Right ventricle myocardium superior (tissue), 1 donor: ENCODE results near the gene RADIL. TPM values are rescaled to one million over a fixed set of nuclear protein-coding genes. Genes with fewer than 3 reads are reported as not detected.

Source experiments
- ATAC-seq: fragments of 200-7000 bp; cut with Tn5 transposase; one replicate; pipeline ENCODE4 v1.9.1; 2020; ENCODE audit warnings: mild to moderate bottlenecking; ENCODE audit not compliant: poor library complexity
- DNase-seq: peaks from one replicate; pipeline ENCODE4 v3.0.0-alpha.2; 2020
- intact Hi-C: fragments of 100-400 bp; cut with DNase I; formaldehyde crosslinking; loops from one replicate; pipeline ENCODE4 v1.11.2; 2022
- total RNA-seq: library from RNA; stranded (reverse); fragmentation: NEBNext Ultra II Directional; extraction: Animal tissue kit (Norgen Biotek cat#: 25700); gene quantifications from one replicate; pipeline ENCODE4 v1.2.1, GENCODE V29; 2021
- donor health status: DM: no; HTN: yes; CAD: no; lungs with severe emphysema.

RADIL gene
- total RNA-seq, 1 donor from 2014 or later: 4.0 TPM

- ATAC-seq: no peak
- no peak for DNase-seq
- intact Hi-C loops: no loop called here
Measured at GRCh38 chr7:4774007-4774406, 109.5 kb downstream of the RADIL start.

- ATAC-seq: no peak
- intact Hi-C loops: no loop called here
- DNase-seq: no peak
Measured at GRCh38 chr7:4772306-4772705, 111.2 kb downstream of the RADIL start.

GRCh38 chr7:4771737-4772136 is 111.8 kb downstream of the RADIL start:
- DNase-seq: no peak
- ATAC-seq: no peak
- intact Hi-C loops: no loop called here

- DNase-seq (no peak), ATAC-seq (no peak)
- intact Hi-C loops: no loop called here
Measured at GRCh38 chr7:4770886-4771285, 112.6 kb downstream of the RADIL start.

- intact Hi-C loops: no loop called here
Measured at GRCh38 chr7:4769761-4770160, 113.8 kb downstream of the RADIL start.

GRCh38 chr7:4768597-4769569 is 114.6 kb downstream of the RADIL start:
- intact Hi-C loops: no loop called here
- DNase-seq (no peak), ATAC-seq (no peak)

More at GRCh38 chr7:4769761-4770160, 113.8 kb downstream of the RADIL start:
- no peak for ATAC-seq
- DNase-seq: no peak

- no peak for DNase-seq
Measured at GRCh38 chr7:4766666-4767519, 116.6 kb downstream of the RADIL start.

GRCh38 chr7:4765776-4766490 is 117.6 kb downstream of the RADIL start:
- ATAC-seq (no peak), DNase-seq (no peak)
- intact Hi-C loops: no loop called here

More at GRCh38 chr7:4766666-4767519, 116.6 kb downstream of the RADIL start:
- no peak for ATAC-seq
- intact Hi-C loops: no loop called here

- intact Hi-C loops: no loop called here
- no peak for ATAC-seq
- no peak for DNase-seq
Measured at GRCh38 chr7:4764402-4765007, 119.0 kb downstream of the RADIL start.

- ATAC-seq (no peak), DNase-seq (no peak)
- intact Hi-C loops: no loop called here
Measured at GRCh38 chr7:4763794-4764185, 119.7 kb downstream of the RADIL start.

GRCh38 chr7:4763091-4763793 is 120.3 kb downstream of the RADIL start:
- ATAC-seq (no peak), DNase-seq (no peak)
- intact Hi-C loops: no loop called here

GRCh38 chr7:4762121-4763055 is 121.1 kb downstream of the RADIL start:
- intact Hi-C loops: no loop called here
- DNase-seq: no peak
- ATAC-seq: no peak

GRCh38 chr7:4760952-4761351 is 122.6 kb downstream of the RADIL start:
- DNase-seq (no peak), ATAC-seq (no peak)
- intact Hi-C loops: no loop called here

GRCh38 chr7:4759211-4759610 is 124.3 kb downstream of the RADIL start:
- intact Hi-C loops: loop anchor here (10.0 kb wide), 1 partner anchor 144 kb away; no protein-coding TSS in a partner anchor
- ATAC-seq (no peak), DNase-seq (no peak)

GRCh38 chr7:4758791-4759190 is 124.7 kb downstream of the RADIL start:
- intact Hi-C loops: loop anchor here (10.0 kb wide), 1 partner anchor 144 kb away; no protein-coding TSS in a partner anchor
- ATAC-seq (no peak), DNase-seq (no peak)

GRCh38 chr7:4758111-4758510 is 125.4 kb downstream of the RADIL start:
- DNase-seq (no peak), ATAC-seq (no peak)
- intact Hi-C loops: loop anchor here (10.0 kb wide), 1 partner anchor 143 kb away; no protein-coding TSS in a partner anchor

GRCh38 chr7:4755045-4755444 is 128.5 kb downstream of the RADIL start:
- ATAC-seq: no peak
- intact Hi-C loops: loop anchor here (10.0 kb wide), 1 partner anchor 140 kb away; no protein-coding TSS in a partner anchor
- no peak for DNase-seq
